GM21447 (cell line): ENCODE results near the gene GPSM3.
A peak's percentile ranks its signal among the peaks of the same experiment; 100 is the strongest.

Experiments
- ATAC-seq: cut with Tn5 transposase; IDR thresholded peaks from one replicate; pipeline ENCODE4 v1.9.1; 2021; ENCODE audit not compliant: unreplicated experiment

The GPSM3 gene

DNA sequence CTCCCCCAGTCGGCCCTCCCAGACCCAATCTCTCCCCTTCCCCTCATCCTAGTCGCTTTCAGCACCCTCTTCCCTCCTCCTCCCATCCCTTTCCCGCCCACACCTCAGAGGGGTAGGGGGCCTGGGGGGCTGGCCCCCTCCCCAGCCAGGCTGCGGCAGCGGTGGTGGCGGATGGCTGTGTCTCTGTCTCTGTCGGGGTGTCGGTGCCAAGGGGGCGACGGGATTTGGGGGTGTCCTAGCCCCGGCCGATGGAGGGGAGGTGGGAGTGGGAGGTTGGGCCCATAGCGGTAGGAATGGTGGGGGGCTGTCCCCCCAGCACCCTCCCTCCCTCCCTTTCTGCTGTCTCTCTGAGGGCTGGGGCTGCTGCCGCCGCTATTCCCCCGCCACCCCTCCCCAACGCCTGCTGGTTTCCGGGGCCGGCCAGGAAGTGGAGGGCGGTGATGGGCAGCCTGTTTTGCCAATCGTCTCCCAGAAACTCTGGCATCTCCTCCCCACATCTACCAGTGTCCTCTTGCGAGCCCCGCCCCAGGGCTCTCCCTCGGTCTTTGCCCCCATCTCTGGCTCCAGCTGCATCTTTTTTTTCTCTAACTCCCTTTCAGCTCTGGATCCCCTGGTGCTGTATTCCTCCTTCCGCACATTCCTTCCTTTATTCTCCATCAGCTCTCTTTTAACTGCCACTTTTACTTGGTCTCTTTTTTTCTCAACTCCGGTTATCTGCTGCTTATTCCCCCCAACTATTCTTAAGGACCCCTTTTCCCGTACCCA, 16.6 kb downstream of the GPSM3 start, which contains the start of gene AGPAT1:
AGPAT1 (minus strand) TSS at position 374 of the 765 bp plus-strand sequence. CDS start 4,588 bp downstream, outside the sequence.
- peak; percentile 41 for ATAC-seq

DNA sequence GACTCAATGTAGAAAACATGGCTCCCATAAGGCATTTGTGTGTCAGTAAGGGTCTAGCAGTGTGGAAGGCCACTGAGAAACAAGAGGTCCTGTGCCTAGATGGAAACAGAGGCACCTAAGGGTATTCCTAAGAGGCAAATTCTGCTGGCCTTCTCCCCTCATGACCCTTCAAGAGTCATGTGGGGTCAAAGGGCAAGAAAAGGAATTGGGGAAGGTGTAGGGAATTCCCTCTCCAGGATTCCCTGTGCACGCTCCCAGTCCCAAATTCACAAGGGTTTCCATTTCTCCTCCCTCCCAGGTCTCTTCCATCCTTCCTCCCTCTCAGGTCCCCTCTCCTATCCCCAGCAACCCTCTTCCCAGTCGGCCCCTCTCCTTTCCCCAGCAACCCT, 17.1 kb downstream of the GPSM3 start:
- no peak for ATAC-seq

DNA sequence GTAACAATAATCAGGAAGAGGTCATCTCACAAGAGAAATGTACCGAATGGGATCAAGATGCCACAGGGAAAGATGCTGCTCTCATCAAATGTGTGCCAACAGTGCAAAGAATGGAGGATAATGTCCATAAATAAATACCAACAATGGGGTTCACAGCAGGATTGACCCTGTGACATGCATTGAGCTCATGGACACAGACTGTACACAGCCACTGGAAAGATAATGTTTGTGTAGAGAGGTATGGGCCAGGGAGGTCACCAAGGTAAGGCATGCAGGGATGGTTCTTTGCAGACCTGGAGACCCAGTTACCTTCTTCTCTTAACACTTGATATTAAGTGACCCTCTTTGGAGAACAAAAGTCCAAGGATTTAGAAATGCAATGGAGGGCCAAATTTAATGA, 18.0 kb downstream of the GPSM3 start:
- ATAC-seq, result no peak

DNA sequence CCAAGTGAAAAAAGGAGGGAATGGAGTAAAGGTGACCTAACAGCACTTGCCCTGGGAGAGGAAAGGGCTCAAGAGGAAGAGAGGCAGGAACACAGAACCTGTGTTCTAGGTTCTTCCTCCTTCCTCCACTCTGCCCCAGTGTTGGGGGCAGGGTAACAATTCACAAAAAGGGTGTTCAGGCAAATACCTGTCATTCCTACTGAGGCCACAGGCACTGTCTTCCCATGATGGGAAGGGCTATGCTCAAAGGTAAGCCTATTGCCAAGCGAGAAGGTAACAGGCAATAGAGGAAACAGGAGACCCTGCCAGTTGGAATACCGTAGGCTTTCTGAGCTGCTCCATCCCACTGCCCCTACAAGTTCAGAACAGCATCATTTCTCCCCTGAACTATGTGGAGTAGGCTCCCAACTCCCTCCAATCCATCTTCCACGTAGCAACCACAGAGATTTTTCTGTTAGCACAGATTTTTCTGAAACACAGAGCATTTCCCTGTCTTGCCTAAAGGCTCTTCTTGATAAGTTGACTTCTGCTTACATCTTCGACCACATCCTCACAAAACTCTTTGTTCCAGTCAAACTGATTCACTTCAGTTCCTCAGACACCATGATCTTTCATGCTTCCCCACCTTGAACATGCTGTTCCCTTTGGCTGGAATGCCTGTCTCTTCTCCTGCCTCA, 19.3 kb downstream of the GPSM3 start:
- no peak for ATAC-seq

DNA sequence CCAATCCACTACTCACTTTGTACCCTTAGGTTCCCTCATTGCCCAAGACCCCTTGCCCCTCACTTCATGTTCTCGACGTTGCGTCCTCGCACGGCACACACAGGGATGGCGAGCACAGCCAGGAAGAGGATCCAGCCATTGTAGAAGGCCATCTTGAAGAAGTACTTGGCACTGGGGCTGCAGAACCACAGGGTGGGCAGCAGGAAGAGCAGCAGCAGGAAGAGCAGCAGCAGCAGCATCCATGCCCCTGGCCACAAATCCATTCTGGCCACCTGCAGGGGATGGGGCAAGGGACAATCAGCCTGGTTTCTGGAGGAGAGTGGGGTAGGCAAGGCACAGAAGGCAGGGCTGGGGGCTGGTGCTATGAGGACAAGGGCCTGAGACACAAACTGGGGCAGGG, 21.2 kb downstream of the GPSM3 start:
- ATAC-seq, result no peak

DNA sequence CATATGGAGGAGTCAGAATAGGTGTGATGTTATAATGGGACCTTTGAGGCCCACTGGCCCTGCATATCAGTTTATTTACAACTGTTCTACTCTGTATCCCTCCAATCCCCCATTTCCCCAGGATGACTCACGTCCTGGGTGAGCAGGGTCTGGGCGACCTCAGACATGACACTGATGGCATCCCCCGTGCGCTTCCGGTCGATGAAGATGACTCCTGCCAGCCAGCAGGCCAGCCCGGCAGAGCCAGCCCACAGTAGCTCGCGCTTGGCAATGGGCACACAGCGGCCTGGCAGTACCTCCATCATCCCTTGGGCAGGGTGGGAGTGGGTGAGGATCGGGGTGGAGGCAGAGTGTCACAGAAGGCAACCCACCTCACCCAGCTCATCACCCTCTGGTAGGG, 22.1 kb downstream of the GPSM3 start:
- ATAC-seq, result no peak

DNA sequence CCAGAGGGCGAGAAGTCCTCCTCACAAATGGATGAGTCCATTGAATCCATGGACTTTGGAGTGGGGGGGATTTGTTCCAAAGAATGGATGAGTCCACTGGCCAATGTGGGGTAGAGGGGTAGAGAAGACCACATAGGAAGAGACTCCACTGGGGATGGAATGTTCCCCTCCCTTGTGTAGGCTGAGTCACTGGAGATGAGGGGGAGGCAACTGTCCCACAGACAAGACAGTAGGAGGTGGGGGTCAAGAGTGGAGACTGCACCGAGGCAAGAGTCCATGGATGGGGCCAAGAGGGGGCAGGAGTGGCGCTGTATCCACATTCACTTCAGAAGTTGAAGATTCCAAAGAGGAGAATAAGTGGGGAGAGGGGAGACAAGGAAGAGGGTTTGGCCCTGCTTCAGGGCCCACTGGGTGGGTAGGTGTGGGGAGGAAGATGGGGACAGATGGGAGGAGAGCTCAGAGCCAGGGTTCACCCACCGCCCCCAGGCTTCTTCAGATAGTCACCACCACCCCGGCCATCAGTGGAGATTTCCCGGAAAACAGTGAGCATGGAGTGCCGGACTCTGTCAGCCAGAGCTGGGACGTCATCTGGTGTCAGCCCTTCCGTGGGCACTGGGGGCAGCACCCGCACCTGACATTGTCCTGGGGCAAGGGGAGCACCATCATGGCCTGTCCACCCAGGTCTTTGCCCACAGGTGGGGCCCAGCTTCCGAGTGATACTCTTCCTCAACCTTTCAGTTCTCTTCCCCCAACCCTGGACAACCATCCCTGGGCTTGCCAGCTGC, 23.4 kb downstream of the GPSM3 start:
- ATAC-seq, result no peak

DNA sequence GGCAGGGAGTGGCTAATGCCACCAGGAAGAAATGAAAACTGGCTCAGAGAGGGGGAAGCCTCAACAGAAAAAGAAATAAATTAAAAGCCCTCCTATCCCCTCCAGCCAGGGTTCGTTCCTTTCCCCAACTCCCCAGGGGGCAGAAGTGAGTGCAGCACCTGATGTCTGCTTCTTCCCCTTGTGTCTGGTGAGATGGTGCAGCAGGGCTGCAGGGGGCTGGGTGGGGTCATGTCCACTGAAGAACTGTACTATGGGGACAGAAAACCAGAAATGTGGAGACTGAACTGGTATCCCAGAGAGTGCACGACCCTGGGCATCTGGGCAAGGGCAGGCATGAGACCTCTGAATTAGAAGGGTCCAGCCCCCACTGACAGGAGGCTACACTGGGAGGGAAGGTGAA, 24.1 kb downstream of the GPSM3 start:
- ATAC-seq, result no peak

DNA sequence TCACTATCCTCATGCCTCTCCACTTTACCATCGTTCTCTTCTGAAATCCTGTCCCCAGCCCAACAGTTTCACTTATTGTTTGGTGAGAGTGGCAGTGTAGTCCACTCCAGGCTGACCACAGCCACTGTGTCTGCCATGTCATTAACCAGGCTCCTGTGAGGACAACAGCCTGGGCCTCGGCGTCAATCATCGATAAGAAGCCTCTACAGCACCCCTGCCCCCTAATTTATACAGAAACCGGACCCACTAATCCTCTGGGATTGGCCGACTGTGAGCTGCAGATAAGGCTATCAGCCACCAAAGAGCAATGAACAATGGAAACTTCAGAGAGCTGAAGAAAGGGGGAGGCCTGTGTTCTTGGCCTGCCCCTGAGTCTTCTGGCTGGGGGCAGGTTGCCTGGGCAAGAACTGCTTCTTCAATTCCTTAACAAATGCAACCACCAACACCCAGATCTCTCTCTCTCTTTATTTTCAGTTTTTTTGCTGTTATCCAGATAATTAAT, 24.6 kb downstream of the GPSM3 start:
- ATAC-seq, result no peak

DNA sequence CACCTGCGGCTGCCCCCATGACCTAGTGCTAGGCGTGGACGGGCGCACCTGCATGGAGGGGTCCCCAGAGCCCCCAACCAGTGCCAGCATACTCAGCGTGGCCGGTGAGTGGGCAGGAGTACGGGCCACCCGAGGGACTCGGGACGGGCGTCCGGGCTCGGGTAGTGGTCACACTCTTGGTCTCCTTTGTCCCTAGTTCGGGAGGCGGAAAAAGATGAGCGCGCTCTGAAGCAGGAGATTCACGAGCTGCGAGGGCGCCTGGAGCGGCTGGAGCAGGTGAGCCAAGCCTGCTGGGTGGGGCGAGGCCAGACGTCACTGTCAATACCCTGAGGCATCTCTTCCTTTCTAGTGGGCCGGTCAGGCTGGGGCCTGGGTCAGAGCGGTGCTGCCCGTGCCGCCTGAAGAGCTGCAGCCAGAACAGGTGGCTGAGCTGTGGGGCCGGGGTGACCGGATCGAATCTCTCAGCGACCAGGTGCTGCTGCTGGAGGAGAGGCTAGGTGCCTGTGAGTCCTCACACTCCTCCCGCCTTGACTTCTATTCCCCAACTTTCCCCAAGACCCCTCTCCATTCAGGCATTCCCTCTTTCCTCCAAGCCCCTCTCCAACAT, 25.2 kb downstream of the GPSM3 start:
- ATAC-seq, result no peak

DNA sequence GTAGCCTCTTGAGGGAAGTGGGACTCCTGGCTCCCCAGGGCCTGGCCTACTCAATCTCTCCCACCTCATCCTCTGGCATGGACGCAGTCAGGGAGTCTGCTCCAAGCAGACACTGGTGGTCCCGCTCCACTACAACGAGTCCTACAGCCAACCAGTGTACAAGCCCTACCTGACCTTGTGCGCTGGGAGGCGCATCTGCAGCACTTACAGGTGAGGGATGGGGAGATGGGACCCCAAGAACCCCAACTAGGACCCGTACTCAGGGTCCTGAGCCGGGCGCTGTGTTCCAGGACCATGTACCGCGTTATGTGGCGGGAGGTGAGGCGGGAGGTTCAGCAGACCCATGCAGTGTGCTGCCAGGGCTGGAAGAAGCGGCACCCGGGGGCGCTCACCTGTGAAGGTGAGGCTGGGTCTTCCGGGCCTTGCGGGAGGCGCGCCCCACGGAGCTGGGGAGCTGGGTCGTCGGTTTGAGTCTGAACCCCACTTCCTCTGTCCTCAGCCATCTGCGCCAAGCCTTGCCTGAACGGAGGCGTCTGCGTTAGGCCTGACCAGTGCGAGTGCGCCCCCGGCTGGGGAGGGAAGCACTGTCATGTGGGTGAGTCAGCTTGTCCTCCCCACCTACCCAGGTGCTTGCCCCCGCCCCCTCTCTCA, 25.9 kb downstream of the GPSM3 start:
- ATAC-seq, result no peak

DNA sequence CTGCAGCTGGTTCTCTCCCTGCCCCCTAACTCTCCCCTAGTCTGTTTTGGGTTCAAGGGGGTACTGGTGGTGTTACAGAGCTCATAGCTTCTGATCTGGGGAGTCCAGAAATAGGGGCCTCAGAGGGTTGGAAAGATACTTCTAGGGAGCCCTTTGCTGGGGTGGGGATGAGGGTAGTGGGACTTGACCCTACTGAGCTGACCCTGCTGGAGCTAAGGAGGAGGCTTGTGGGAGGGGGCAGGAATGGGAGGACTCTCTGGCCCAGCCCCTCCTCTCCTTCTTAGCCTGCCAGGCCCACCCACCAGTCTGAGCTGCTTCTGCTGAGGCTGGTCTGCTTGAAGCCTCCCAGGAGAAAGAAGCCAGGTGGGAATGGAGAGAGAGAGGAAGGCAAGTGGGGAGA, 28.1 kb downstream of the GPSM3 start, which contains the start of gene EGFL8:
EGFL8 (plus strand) TSS at position 301 of the 400 bp plus-strand sequence. CDS start 1,571 bp downstream, outside the sequence.
- ATAC-seq, result no peak

DNA sequence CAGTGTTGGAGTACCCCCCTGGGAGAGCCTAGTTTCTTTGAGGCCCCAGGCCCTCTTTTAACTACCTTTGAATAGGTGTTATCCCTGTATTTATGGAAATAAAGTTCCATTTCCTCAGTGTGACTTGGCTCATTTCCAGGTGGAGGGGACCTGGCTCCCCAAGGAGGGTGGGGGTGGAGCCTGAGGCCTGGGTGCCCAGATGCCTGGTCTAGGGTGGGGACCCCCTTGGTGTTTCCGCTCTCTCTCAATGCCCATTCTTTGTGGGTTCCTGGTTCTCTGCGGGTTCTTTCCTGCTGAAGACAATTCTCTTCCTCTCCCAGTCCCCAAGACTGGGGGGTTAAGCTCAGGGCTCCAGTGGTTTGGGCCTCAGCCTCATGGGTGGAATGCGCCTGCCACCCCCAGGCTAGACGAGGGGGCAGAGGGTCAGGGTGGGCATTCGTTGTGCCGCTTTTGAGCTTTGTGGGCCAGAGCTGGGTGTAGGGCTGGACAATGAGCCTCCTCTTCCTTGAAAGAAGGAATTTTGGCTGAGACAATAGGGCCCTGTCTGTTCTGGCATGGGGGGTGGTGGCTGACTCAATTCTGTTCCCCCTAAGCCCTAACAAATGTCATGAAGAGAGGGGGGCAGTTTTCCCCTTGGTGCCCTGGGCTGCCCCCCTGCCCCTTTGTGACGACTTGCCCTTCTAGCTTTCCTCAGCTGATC, 28.7 kb downstream of the GPSM3 start:
- no peak for ATAC-seq

DNA sequence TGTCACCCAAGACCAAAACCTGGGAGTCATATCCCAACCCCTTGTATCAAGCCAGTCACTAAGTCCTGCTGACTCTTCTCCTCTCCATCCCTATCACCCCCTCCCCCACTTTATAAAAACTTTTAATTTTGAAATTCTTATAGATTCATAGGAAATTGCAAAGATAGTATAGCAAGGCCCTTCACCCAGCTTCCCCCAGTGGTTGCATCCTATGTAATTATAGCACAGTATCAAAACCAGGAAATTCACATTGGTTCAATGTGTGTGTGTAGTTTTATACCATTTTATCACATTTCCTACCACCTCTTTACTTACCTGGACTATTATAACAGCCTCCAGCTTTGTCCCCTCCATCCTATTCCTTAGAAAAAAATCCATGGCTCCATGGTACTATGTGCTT, 34.4 kb downstream of the GPSM3 start:
- ATAC-seq, result no peak

DNA sequence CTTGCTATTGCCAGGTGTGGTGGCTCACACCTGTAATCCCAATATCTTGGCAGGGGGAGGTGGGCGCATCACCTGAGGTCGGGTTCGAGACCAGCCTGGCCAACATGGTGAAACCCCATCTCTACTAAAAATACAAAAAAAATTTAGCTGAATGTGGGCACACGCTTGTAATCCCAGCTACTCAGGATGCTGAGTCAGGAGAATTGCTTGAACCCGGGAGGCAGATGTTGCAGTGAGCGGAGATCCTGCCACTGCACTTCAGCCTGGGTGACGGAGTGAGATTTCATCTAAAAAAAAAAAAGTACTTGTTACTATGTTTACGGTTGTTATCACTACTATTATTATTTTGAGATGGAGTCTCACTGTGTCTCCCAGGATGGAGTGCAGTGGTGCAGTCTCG, 35.6 kb downstream of the GPSM3 start:
- ATAC-seq, result no peak

DNA sequence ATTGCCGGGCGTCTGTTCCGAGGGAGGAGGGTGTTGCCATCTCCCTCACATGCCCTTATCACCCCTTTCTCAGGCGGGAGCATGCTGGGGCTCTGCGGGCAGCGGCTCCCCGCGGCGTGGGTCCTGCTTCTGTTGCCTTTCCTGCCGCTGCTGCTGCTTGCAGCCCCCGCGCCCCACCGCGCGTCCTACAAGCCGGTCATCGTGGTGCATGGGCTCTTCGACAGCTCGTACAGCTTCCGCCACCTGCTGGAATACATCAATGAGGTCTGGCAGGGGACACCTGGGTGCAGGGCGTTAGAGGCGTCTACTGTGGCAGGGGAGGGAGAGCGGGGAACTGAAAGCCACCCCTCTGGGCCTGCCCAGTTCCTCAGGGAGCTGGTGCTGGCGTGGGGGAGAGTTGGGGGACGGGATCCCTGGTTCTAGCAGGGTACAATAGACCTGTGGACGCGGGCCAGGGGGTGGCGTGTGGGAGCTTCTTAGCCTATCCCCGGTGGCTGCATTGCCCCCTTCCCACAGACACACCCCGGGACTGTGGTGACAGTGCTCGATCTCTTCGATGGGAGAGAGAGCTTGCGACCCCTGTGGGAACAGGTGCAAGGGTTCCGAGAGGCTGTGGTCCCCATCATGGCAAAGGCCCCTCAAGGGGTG, 37.8 kb downstream of the GPSM3 start:
- ATAC-seq, result peak; percentile 83

DNA sequence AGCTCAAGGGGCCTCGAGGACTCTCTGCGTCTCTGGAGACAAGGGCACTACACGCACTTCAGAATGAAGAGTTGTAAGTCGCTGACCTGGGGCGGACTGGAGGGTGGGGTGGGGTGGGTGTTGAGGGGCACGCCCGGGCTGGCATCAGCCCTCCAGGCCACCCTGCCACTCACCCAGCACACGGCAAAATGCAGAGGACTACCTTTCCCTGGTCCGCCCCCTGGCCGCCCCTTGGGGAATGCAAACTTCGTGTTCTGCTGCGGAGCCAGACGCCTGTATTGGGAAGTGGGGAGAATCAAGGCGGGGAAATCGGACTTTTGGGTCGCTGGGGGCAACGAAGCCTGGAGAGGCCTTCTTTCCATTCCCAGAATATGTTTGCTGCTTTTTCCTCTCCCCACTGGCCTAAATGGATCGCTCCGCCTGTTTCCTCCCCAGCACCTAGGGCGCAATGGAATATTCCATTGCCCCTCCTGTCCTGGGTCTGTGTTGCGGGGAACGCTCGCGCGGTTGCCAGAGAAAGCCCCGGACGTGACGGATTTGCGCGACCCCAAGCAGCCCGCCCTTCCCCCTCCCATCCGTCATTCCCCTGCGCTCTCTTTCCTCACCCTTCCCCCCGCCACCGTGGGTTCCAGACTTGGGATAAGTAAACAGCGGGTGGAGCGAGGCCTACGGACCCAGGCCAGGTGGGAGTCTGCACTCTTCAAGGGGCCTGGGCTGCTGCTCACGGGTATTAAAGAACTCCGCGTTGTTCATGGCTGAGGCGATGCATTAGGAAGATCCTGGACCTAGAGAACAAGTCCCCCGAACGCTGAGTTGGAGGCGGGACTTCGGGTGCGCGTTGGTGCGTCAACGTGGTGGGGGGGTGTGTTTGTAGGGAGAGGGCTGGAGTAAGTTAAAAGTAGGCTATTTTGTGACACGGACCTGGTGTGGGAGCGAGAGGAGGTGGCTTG, 38.6 kb downstream of the GPSM3 start, which contains the start of gene PPT2:
PPT2 (plus strand) TSS at position 578 of the 950 bp plus-strand sequence. CDS start 454 bp downstream, outside the sequence.
- ATAC-seq, result peak; percentile 22
